GM19467 (cell line): ENCODE data around the gene RTN4RL1.

Experiments used
- ATAC-seq: cut with Tn5 transposase; IDR thresholded peaks from one replicate; pipeline ENCODE4 v1.9.1; 2021; ENCODE audit warnings: mild to moderate bottlenecking, moderate library complexity; ENCODE audit not compliant: unreplicated experiment

RTN4RL1 gene

DNA sequence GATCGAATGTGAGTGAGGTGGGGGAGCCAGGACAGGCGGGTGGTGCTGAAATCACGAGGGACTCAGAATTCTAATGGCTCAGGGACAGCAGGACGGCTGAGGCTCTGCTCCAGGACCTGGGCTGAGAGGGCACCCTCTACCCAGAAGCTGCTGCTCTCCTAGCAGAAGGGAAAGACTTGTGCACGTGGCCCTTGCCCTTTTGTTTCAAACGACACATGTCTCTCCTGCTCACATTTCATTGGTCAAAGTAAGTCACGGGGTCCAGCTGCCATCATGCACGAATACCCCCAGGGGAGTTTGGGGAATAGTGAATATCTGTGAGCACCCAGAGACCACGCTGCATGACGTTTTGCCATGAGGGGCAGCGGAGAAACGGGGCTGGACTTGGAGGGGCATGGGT is 73.2 kb downstream of the RTN4RL1 start:
- no peak for ATAC-seq

GRCh38 chr17:1949754-1950153 is 75.4 kb downstream of the RTN4RL1 start:
- ATAC-seq: no peak

GRCh38 chr17:1948517-1948825 is 76.7 kb downstream of the RTN4RL1 start:
- no peak for ATAC-seq

- no peak for ATAC-seq
These were observed 77.2 kb downstream of the RTN4RL1 start for GRCh38 chr17:1947743-1948516.

GRCh38 chr17:1947229-1947742 is 77.8 kb downstream of the RTN4RL1 start:
- no peak for ATAC-seq

DNA sequence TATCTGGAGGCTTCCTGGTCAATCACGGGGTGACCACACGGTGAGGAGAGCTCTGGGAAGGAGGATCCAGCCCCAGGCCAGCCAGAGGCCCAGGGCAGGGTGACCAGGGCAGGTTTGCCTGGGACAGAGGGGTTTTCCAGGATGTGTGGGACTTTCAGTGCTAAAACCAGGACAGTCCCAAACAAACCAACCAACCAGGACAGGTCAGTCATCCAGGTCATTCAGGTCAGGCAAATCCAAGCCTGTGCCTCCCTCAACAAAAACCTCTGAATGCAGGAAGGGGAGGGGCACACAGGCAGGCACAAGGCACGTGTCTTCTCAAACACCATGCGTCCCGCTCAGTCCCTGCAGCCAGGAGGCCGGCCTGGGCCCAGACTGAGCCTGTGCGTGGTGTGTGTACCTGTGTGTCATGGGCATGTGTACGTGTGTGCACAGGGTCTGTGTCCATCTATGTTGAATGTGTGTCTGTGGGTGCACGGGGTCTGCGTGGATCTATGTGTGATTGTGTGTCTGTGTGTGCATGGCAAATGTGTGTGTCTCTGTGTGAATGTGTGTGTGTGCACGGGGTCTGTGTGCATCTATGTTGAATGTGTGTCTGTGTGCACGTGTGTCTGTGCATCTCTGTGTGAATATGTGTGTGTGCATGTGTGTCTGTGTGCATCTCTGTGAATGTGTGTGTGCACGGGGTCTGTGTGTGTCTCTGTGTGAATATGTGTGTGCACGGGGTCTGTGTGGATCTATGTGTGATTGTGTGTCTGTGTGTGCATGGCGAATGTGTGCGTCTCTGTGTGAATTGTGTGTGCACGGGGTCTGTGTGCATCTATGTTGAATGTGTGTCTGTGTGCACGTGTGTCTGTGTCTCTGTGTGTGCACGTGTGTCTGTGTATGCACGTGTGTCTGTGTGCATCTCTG is 78.9 kb downstream of the RTN4RL1 start:
- no peak for ATAC-seq

- ATAC-seq: no peak
These were observed 79.5 kb downstream of the RTN4RL1 start for GRCh38 chr17:1945621-1946020.

DNA sequence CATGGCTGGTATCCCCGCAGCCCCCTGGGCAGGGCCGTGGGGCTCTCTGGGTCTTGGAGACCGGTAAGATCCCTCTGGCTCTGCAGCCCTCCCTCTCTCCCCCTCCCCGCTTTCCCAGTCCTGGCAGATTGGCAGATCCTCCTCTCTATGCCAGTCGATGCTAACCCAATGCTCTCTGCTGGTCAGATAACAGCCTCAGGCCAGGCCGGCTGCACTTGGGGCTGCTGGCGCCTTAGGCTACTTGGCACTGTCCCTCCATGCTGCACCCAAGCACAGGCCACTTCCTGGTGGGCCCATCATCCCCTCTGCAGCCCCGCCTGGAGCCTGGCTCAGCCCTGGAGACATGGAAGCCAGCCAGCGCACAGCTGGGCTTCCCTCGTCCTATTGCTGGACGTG is 81.7 kb downstream of the RTN4RL1 start:
- no peak for ATAC-seq

- ATAC-seq: no peak
These were observed 82.3 kb downstream of the RTN4RL1 start for GRCh38 chr17:1942666-1943435.

DNA sequence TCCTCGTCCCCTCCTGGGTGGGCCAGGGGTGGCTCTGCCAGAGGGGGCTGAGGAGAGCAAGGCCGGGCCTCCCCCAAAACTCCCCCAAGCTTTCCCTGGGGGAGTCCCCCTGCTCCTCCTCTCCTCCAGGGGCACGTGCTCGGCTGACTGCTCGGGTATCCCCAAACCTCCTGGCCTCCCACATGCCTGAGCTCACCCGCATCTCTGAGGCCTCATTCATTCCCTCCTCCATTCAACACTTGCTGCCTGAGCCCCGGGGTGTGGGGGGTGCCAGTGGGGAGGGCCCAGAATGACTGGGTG is 83.1 kb downstream of the RTN4RL1 start:
- no peak for ATAC-seq

GRCh38 chr17:1941272-1942065 is 83.7 kb downstream of the RTN4RL1 start:
- ATAC-seq: no peak

- no peak for ATAC-seq
These were observed 84.3 kb downstream of the RTN4RL1 start for GRCh38 chr17:1940810-1941185.

DNA sequence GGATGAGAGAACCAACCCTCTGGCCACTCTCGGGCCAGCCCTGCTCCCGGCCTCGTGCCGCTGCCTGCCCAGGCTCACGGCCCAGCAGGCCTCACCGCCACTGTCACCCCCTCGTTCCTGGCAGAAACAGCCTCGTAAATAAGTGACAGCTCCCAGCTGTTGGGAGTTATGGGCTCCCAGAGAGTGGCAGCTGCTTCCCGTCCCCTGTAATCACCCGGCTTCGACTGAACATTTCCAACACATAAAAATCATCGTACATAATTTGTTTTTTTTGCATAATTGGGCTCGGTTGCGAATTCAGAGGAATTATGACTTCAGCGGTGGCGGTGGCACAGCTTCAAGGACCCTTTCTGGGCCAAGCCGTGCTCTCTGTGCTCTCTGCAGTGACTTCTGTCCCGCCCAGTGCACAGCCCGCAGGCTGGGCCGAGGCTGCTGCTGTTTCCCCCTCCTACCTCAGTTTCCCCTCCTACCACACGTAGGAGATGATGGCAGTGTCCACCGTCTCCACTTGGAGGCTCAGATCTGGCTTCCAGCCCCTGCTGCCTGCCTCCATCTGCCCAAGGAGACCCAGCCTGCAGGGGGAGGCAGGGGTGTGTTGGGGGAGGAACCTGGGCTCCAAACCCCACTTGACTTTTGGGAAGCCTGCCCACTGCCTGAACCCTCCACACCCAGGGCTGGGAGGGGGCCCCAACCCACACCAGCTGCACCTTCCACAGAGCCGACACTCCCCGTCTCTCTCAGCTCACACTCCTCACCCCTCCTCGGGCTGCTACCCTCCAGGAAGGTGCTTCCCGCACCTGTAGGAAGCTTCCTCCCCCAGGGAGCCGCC is 84.9 kb downstream of the RTN4RL1 start:
- no peak for ATAC-seq

GRCh38 chr17:1937461-1937860 is 87.7 kb downstream of the RTN4RL1 start:
- no peak for ATAC-seq

DNA sequence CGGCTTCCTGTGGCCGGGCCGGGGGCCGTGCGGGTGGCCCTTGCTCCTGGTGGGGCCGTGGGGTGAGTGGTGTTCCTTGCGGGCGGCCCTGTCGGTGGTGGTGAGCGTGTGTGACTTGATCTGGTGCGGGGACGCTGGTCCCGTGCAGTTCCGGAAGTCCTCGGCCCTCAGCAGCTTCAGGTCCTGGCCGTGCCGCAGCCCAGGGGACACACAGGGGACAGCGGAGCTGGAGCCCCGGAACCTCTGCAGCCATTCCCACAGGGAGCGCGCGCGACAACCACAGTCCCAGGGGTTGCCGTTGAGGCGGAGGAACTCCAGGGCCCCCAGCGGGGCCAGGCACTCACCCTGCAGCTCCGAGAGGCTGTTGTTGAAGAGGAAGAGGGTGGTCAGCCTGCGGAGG is 88.4 kb downstream of the RTN4RL1 start:
- ATAC-seq: no peak

DNA sequence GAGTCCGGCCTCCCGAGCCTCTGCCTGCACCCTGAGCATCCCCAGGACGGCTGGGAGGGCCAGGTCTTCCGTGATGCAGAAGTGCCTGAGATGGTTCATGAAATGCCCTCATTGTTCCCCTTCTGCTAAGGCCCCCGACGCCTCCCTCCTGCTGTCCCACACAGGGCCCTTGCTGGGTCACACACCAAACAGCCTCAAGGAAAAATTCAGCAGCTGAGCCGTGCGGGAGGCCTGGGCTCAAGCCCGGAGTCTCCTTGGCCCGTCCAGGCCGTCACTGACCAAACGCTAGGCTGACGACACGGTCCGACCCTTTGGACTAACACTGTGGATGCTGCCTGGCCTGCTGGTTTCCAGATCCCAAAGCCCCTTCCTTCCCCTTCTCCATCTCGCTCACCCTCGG is 90.2 kb downstream of the RTN4RL1 start:
- no peak for ATAC-seq

DNA sequence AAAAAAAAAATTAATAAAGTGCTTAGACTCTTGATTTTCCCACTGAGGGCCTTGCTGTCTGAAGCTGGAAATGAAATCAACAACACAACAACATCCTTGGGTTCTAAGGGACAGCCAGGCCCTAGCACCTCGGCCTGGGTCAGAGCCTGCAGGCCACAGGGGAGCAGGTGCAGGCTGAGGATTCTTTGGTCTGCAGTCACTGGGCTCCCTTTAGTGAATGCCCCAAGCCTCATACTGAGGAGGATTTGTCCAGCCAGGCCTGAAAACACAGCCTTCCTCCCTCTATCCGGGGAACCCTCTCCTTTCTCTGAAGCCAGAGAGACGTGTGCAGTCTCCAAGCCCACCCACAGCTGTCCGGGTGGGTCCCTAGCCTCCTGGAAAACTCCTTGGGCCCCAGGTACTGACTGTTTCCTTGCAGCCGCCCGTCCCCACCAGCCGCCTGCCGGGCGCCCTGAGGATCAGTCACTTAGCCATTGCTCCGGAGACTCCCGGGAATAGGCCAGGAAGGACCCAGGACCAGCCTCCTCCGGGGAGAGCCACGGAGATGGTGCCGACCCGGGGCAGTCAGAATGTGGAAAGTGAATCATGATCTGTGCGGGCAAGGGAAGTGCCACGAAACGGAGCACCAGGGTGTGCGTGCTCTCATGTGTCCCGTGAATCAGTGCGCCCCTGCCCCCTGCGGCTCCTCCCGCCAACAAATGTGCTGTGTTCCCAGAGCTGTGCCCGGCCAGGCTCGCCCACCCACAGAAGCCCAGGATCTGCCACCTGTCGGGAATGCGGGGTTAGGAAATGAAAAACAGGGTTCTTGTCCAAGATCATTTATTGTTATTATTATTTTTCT is 91.0 kb downstream of the RTN4RL1 start:
- no peak for ATAC-seq

DNA sequence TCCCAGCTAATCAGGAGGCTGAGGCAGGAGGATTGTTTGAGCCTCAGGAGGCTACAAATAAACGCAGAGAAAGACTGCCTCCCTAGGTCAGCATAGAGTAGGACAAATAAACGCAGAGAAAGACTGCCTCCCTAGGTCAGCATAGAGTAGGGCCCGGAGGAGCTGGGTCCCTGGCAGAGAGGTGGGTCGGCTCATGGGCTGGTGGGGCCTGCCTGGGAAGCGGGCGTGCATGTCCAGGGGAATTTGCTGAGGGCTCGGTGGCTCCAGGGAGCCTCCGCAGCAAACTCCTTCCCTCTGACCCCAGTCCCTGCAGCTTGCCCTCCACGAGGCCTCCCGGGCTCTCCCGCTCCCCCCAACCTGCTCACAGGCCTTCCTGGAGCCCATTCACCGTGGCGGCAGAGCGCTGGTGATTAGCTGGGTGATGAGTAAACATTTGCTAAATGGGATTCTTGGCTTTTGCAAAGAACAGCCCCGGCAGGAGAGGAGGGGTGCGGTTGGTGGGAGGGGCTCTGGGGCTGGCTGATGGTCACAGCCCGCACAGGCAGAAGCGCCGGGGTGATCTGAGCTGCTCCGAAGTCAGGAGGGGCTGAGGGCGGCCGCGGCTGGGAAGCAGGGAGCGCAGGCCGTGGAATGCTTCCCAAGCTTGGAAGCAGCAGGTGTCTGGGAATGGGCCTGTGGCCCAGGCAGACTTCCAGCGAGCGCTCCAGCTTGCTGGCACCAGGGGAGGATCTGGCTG is 93.1 kb downstream of the RTN4RL1 start:
- ATAC-seq: no peak

DNA sequence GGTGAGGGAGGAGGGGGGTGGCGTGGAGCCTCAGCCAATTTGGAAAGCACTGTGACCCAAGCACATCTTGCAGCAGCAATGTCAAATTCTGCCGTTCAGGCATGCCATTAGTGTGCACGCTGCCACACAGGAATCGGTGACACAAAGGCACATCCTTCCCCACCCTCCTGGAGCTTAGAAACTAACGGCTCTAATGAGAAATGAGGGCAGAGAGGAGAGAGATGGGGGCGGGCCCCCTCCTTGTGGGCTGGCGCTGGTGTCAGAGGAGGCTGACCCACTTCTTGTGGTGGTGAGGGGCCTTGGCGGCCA is 94.8 kb downstream of the RTN4RL1 start:
- no peak for ATAC-seq
